GM23248 (cell line): Measurements from ENCODE around the gene RS1.

ENCODE experiments used
- EZH2 ChIP-seq: fragments of 200-600 bp; sonication (generic); IDR thresholded peaks from 2 replicates; pipeline ENCODE4 v1.6.1; 2018; ENCODE audit warnings: antibody characterized with exemption, mild to moderate bottlenecking; ENCODE audit not compliant: insufficient read depth, poor library complexity, severe bottlenecking
- EZH2phosphoT487 ChIP-seq: fragments of 200-600 bp; sonication (generic); IDR thresholded peaks from 2 replicates; pipeline ENCODE4 v1.6.1; 2018; ENCODE audit warnings: antibody characterized with exemption, moderate library complexity, mild to moderate bottlenecking, low read depth; ENCODE audit not compliant: insufficient read depth

GRCh38 chrX:18709833-18710232, 37.9 kb upstream of the RS1 start:
- TF ChIP-seq EZH2phosphoT487 (no peak), EZH2 (no peak)
